ENCODE results near the gene FOXL2NB. TPM values are rescaled to one million over a fixed set of nuclear protein-coding genes. Genes with fewer than 3 reads are reported as not detected.
A peak's percentile ranks its signal among the peaks of the same experiment; 100 is the strongest.

FOXL2NB gene
- total and polyA plus RNA-seq, 8 donors = 0.03 TPM; not detected in 7

GRCh38 chr3:138935505-138935862 is 11.5 kb upstream of the FOXL2NB start:
- Histone ChIP-seq H3K4me3 (peak overlapping the region in 1 of 4 donors; percentile 47), H3K9me3 (no peaks in the 10 kb centered on the region), H3K4me1 (peaks cover 39 to 46% (median 44%) of the 10 kb centered on the region in 4 donors), H3K27me3 (peaks cover 37 to 68% (median 58%) of the 10 kb centered on the region in 3 donors), H3K27ac (no peak overlapping the region), H3K36me3 (no peaks in the 10 kb centered on the region)
- intact Hi-C loops (cut with DNase I; ENCODE audit: low total_unique reads) = loop anchor here (10.0 kb wide), 1 partner anchor 389 kb away; no protein-coding TSS in a partner anchor
- no peak for DNase-seq
- 77 to 86% (median 84%) methylated on average over 7 of the region's 7 CpGs for WGBS, 5 donors
- no peak for TF ChIP-seq EP300 (IDR thresholded peaks at IDR 0.05)
- no peak for TF ChIP-seq CTCF (IDR thresholded peaks at IDR 0.05)
- TF ChIP-seq POLR2A (IDR thresholded peaks at IDR 0.05) = no peak
- no peak for TF ChIP-seq POLR2AphosphoS5 (IDR thresholded peaks at IDR 0.05)

- no peaks in the 10 kb centered on the region for H3K36me3 ChIP-seq
- TF ChIP-seq POLR2A (IDR thresholded peaks at IDR 0.05) (no peak), CTCF (IDR thresholded peaks at IDR 0.05) (peak in 5 of 7 experiments; percentile 61 to 96 (median 90)), EP300 (IDR thresholded peaks at IDR 0.05) (no peak), POLR2AphosphoS5 (IDR thresholded peaks at IDR 0.05) (peak in 1 of 3 donors; percentile 29)
- H3K27ac ChIP-seq = no peak overlapping the region
- peak; percentile 80 to 88 for DNase-seq
- H3K27me3 ChIP-seq = peaks cover 39 to 71% (median 64%) of the 10 kb centered on the region in 3 donors
- 3 to 14% (median 5%) methylated on average over 25 to 58 of the region's 58 CpGs for WGBS, 5 donors
- intact Hi-C loops (cut with DNase I; ENCODE audit: low total_unique reads) = loop anchor here (10.0 kb wide), 1 partner anchor 389 kb away; no protein-coding TSS in a partner anchor
- no peaks in the 10 kb centered on the region for H3K9me3 ChIP-seq
- H3K4me3 ChIP-seq = peak overlapping the region; percentile 23 to 47 (median 36)
- peaks cover 39 to 46% (median 44%) of the 10 kb centered on the region in 4 donors for H3K4me1 ChIP-seq
These were observed 10.9 kb upstream of the FOXL2NB start for GRCh38 chr3:138935863-138936740.

GRCh38 chr3:138936741-138937689 is 10.0 kb upstream of the FOXL2NB start:
- 8 to 11% (median 10%) methylated on average over 28 to 45 of the region's 45 CpGs for WGBS, 5 donors
- Histone ChIP-seq H3K36me3 (no peaks in the 10 kb centered on the region), H3K27ac (no peak overlapping the region), H3K4me3 (peak overlapping the region; percentile 23 to 47 (median 36)), H3K9me3 (no peaks in the 10 kb centered on the region), H3K27me3 (peaks cover 44 to 77% (median 73%) of the 10 kb centered on the region in 3 donors), H3K4me1 (peaks cover 39 to 46% (median 44%) of the 10 kb centered on the region in 4 donors)
- TF ChIP-seq EP300 (IDR thresholded peaks at IDR 0.05) (no peak), CTCF (IDR thresholded peaks at IDR 0.05) (no peak), POLR2AphosphoS5 (IDR thresholded peaks at IDR 0.05) (no peak), POLR2A (IDR thresholded peaks at IDR 0.05) (no peak)
- DNase-seq = peak in 1 of 2 donors; percentile 18
- intact Hi-C loops (cut with DNase I; ENCODE audit: low total_unique reads) = loop anchor here (10.0 kb wide), 1 partner anchor 388 kb away; no protein-coding TSS in a partner anchor

DNA sequence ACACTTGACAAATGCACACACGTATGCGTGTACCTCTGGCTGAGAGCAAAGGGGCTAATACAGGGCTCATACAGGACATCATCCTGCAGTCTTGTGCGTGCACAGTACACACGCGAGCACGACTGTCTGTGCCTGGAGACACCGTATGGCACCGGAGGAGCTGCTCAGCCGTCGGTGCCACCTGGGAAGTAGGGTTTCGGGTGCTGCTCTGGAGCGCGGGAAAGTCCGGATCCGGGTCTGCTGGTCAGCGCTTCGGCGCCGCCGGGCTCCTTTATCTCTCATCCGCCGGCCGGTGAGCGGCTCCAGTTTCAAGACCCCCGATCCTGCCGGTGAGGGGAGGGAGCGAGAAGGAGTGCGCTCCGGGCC is 9.3 kb upstream of the FOXL2NB start:
- WGBS, 5 donors = 1 to 4% (median 3%) methylated on average over 11 to 29 of the region's 29 CpGs
- no peak for TF ChIP-seq EP300 (IDR thresholded peaks at IDR 0.05)
- TF ChIP-seq POLR2A (IDR thresholded peaks at IDR 0.05) = no peak
- no peak for TF ChIP-seq POLR2AphosphoS5 (IDR thresholded peaks at IDR 0.05)
- TF ChIP-seq CTCF (IDR thresholded peaks at IDR 0.05) = no peak
- H3K4me1 ChIP-seq = peaks cover 39 to 46% (median 44%) of the 10 kb centered on the region in 4 donors
- H3K36me3 ChIP-seq = no peaks in the 10 kb centered on the region
- peak in 1 of 2 donors; percentile 19 for DNase-seq
- peaks cover 49 to 83% (median 80%) of the 10 kb centered on the region in 3 donors for H3K27me3 ChIP-seq
- H3K4me3 ChIP-seq = peak overlapping the region in 1 of 4 donors; percentile 32
- intact Hi-C loops (cut with DNase I; ENCODE audit: low total_unique reads) = loop anchor here (10.0 kb wide), 1 partner anchor 387 kb away; no protein-coding TSS in a partner anchor
- no peaks in the 10 kb centered on the region for H3K9me3 ChIP-seq
- H3K27ac ChIP-seq = no peak overlapping the region

All from stomach (tissue), 9 donors.